NCI-H2227 (cell line): ENCODE data around the gene FMO5.
"Not testable (repeated sequence)": the region's sequence is repeated elsewhere in the genome, so short reads cannot be mapped to it uniquely, and the experiment has no call there.

Experiments used
- DNase-seq: peaks from one replicate; lab custom pipeline; 2025; ENCODE audit not compliant: unreplicated experiment; lab: John Stamatoyannopoulos, UW

FMO5 gene

DNA sequence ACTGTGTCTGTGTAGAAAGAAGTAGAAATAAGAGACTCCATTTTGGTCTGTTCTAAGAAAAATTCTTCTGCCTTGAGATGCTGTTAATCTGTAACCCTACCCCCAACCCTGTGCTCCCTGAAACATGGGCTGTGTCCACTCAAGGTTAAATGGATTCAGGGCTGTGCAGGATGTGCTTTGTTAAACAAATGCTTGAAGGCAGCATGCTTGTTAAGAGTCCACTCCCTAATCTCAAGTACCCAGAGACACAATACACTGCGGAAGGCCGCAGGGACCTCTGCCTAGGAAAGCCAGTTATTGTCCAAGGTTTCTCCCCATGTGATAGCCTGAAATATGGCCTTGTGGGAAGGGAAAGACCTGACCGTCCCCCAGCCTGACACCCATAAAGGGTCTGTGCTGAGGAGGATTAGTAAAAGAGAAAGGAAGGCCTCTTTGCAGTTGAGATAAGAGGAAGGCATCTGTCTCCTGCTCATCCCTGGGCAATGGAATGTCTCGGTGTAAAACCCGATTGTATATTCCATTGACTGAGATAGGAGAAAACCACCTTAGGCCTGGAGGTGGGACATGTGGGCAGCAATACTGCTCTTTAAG lies 15.1 kb upstream of the FMO5 start:
- DNase-seq, result not testable (repeated sequence)

DNA sequence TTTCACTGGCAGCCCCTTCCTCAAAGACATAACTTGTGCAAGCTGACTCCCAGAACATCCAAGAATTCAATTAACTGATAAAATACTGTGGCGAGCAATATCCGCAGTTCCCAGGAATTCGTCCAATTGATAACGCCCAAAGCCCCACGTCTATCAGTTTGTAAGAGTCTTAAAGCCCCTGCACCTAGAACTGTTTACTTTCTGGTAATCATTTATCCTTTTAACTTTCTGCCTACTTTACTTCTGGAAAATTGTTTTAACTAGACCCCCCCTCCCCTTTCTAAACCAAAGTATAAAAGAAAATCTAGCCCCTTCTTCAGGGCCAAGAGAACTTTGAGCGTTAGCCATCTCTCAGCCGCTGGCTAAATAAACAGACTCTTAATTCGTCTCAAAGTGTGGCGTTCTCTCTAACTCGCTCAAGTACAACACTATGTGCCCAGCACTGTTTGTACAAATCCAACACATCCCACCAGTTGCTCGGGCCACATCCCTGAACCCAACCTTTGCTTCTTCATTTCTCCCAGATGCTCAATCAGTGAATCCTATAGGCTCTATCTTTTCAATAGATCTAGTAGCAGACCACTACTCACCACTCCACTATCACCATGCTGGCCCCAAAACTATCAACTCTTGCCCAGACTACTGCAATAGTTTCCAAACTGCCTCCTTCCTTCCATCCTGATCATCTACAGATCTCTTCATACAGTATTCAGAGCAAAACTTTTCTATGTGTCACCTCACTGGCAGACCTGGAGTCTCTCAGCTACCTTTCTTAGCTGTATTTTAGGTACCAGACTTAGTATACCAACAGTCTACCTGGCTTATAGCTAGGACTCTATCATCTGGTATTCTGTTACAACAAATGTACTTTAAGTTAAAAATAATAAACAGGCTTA lies 14.0 kb upstream of the FMO5 start:
- no peak for DNase-seq

DNA sequence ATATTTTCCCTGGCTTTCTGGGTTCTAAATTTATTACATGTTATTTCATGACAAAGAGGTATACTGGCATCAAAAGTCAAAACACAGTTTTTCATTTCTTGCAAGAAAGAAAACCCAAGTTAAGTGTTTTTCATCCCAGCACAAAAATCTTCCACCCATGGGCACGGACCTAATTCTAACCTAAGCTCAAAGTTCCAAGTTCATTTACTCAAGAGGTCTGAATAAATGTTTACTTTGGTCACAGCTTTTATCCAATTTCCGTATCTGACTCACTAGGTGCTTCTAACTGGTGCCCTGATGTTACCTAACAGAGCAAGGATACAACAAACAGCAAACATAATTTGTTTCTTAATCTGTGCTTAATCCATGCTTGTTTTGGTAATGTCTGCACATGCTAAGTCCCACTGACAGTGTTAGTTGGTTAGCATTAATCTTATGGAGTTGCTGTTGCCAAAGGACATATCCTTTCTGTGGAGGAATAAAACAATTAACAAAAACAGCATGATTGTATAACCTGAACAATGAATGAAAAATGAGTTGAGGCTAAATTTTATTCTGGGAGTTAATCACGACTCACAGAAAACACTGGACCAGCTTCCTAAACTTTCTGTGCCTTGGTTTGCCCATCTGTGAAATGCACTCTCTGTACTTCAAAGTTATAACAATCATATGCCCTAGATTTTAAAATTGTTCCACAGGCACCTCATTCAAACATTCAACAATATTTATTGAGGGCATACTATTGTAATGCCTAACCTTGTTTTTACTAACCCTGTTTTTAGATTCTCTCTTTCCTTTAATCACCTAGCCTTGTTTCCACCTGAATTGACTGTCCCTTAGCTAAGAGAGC lies 13.1 kb upstream of the FMO5 start:
- DNase-seq, result no peak

DNA sequence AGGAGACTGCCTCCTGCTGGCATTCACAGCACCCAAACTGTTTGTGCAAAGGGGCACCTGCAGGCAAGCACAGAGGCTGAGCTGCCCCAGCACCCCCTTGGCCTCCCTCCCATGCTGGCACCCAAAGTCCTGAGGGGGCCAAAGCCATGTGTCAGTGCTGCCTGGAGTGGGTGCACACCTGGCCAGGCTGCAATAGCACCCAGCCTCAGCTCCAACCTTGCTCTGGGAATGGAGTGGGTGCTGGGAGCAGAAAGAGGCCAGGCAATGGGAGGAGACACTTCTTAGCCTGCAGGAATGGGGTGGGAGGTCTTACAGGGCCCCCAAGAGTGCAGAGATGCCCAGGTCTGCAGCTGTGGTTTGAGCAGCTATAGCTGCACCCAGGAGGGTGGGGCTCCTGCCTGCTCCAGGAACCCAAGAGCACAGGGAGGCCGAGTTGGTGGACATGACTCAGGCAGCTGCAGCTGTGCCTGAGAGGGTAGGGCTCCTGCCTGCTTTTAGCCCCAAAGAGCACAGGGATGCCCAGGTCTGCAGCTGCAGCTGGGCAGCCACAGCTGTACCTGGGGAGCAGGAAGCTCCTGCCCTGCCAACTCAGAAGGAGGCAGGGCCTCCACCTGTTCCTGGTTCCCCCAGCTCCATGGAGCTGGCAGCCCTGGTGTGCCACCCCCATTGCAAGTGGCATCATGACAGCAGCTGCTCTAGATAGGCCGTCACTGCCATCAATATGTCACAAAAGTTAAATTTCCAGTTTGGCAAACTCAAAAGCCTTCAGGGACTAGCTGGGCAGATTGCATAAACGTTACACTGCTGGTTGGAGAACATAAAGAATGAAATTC lies 12.0 kb upstream of the FMO5 start:
- no peak for DNase-seq

DNA sequence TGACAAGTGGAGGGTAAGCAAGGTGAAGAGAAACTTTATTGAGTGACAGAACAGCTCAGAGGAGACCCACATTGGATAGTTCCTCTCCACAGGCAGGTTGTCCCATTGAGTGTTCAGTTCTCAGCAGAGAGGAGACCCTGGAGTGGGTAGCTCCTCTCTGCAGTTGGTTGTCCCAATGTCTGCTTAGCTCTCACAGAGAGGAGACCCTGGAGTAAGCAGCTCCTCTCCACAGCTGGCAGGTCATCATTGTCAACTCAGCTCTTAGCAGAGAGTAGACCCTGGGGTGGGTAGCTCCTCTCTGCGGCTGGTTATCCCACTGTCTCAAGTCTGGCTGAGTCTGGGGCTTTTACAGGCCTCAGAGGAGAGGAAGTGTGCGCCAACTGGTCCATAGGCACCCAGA lies 11.3 kb upstream of the FMO5 start:
- no peak for DNase-seq

DNA sequence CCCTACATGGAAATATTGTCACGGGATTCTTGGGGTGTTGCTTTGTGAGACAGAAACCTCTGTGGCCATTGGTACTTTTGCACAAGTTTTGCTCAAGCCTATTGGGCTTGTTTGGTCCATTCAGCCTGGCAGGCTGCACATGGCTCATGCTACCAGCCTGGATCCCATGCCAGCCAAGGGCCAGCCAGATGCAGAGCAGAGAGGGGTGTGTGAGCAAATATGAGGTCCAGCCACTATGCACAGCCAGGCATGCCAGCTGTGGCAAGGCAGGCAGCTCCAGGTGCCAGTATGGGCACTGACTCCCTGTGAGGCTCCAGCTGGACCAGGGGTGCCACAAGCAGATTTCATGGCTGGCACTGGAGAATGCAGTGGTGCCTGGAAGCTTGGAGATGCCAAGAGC lies 10.7 kb upstream of the FMO5 start:
- DNase-seq, result no peak

DNA sequence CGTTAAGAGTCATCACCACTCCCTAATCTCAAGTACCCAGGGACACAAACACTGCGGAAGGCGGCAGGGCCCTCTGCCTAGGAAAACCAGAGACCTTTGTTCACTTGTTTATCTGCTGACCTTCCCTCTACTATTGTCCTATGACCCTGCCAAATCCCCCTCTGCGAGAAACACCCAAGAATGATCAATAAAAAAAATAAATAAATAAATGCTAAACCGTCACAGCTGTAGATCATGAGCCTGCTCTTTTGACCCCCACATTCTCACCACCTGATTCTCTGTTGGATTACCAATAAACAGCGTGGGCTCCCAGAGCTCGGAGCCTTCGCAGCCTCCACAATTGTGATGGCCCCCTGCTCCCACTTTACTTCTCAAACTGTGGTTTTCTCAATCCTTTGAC lies 8.8 kb upstream of the FMO5 start:
- DNase-seq, result not testable (repeated sequence)

DNA sequence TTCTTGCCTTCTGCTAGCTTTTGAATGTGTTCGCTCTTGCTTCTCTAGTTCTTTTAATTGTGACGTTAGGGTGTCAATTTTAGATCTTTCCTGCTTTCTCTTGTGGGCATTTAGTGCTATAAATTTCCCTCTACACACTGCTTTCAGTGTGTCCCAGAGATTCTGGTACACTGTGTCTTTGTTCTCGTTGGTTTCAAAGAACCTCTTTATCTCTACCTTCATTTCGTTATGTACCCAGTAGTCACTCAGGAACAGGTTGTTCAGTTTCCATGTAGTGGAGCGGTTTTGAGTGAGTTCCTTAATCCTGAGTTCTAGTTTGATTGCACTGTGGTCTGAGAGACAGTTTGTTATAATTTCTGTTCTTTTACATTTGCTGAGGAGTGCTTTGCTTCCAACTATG lies 5.9 kb upstream of the FMO5 start:
- not testable (repeated sequence) for DNase-seq

DNA sequence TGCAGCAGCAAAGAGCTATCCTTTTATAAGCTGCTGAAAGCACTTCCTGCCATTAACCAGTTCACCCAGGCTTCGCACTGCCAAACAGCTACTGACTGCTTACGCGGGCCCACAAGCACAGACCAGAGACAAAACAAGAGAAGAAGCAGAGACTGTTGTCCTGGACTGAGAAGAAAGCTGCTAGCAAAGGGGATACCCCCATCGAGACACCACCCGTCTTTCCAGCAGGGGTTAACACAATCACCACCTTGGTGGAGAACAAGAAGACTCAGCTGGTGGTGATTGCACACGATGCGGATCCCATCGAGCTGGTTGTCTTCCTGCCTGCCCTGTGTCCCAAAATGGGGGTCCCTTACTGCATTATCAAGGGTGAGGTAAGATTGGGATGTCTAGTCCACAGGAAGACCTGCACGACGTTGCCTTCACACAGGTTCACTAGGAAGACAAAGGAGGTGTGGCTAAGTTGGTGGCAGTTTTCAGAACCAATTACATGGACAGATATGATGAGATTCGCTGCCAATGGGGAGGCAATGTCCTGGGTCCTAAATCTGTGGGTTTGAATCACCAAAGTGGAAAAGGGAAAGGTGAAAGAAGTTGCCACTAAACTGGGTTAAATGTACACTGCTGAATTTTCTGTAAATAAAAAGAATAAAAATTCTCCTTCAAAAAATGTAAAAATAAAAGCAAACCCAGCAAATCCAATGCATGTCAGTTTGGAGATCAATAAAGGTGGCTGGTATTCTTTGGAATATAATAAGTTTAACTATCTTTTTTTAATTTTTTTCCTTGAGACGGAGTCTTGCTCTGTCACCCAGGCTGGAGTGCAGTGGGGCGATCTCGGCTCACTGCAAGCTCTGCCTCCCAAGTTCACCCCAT lies 1.2 kb downstream of the FMO5 start:
- no peak for DNase-seq

DNA sequence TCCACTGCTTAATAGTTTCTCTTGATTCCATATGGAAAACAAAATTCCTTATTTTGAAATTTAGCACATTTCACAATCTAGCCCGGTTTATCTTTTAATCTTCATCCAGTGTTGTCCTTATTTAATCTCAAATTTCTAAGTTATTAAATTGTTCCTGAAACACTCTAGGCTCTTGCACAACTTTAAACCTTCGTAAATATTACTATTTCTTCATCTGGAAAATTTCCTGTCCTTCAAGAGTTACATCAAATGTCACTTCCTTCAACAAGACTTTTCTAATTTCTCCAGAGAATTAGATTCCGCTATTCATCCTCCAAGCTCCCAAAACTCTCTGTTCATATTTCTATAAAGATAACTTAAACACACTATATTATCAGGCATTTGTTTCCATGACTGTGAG lies 6.5 kb downstream of the FMO5 start:
- no peak for DNase-seq

DNA sequence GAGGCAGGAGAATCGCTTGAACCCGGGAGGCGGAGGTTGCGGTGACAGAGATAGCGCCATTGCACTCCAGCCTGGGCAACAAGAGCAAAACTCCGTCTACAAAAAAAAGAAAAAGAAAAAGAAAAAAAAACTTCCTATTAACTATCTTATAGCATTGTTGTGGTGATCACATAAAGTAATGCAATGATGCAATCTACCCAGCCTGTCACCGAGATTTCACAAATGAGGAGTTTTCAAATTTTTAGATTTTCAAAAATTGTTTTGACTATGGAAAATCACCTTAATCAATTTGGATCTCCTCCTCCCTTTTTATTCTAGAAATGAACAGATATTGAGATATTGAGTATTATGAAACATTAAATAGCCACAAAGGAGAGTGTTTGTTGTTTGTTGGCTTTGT lies 8.0 kb downstream of the FMO5 start:
- DNase-seq, result no peak

DNA sequence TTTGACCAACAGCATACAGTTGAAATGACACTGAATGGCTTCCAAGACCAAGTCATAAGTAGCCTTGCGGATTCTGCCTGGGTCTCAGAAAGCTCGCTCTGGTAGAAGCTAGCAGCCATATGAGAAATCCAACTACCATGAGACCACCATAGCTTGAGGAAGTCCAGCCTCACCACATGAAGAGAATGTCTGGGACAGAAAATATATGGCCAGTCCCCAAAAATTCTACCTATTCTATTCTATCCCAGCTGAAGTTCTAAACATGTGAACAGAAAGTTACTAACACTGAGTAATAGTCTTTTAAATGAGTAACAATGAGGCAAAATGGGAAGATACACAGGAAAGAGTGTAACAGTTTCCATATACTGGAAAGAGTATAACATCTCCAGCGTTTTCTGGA lies 9.0 kb downstream of the FMO5 start:
- no peak for DNase-seq

DNA sequence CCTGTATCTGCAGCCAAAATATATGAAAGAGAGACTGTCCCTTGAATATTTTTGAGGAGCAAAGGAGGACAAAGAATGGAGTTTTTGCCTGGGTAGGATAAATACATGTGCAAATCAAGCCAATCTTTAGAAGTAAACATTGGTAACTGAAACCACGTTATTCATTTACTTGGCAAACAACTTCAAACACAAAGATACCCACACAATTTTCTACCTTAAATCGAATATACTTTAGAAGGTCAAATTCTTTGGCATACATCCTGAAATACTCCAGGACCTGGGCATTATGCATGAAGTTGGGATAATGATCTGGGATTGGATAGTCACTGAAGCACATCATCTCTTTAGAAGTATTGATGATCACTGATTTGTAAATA lies 9.6 kb downstream of the FMO5 start:
- no peak for DNase-seq

DNA sequence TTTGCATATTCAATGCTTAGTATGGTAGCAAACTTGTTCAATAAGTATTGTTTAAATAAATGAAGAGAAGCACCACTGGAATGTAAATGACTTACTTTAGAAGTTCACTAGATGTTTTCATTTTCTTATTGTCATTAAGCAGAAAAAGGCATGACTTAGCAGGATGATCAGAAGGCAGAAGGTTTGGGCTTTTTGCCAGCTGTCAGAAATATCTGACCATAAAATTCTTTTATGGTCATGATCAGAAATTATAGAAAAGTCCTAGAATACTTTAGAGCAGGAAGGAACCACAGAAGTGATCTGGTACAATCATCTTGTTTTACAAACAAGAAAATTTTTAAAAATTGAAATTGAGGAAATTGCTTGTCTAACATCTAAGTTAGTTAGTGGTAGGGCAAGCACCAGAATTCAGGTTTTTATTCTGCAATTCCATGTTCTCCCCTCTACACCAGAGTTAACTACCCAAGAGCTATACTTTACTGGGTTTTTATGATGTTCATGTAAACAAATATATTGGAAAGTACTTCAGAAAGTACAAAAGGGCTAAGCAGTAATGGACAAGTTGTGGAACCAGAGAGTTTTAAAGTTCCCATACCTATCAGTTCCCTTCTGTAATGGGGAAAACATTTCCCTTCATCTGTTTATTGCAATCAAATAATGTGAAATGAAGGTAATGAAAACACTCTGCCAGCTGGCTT lies 10.1 kb downstream of the FMO5 start:
- no peak for DNase-seq

DNA sequence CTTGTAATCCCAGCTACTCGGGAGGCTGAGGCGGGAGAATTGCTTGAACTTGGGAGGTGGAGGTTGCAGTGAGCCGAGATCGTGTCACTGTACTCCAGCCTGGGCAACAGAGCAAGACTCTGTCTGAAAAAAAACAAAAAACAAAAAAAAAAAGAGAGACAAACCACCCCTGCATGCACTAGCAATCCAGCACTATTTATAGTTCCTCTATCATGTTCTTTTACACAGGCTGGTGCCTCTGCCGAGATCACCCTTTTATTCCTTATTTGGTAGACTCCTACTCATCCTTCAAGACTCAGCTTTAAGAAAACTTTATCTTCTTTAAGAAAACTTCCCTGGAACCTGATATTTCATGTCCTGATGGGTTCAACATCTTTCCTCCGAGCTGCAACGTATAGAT lies 10.8 kb downstream of the FMO5 start:
- DNase-seq, result no peak

DNA sequence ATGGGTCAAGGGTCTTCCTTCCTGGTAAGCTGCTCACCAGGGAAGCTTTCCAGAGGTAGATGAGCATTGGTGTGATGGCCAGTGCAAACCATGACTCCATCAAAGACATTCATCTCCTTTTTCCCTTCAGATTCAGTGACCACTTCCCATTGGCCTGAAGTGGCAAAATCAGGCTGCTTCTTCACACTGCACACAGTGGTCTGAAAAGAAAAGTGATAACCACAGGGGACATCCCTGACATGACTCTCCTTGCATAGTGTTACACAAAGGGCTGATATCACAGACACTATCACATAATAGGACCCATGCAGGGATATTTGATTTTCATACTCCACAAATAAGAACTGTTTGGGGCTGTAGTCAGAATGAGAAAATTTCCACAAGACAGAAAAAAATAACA lies 11.9 kb downstream of the FMO5 start:
- no peak for DNase-seq

DNA sequence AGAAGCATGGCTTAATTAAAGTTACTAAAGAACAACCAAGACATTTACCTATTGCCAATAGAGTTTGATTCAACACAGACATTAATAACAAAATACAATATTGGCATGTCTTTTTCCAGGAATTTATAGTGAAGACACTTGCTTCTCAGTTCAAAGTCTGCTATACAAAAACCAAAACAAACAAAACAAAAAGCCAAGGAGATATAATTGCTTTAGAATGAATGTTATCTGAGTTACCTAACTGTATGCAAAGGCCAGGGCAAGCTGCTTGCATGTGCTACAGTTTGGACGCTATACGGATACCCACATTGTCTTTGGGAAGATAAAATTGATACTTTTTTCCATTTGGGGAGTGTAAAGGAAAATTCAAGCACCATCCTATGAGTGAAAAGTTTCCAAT lies 13.6 kb downstream of the FMO5 start:
- no peak for DNase-seq

DNA sequence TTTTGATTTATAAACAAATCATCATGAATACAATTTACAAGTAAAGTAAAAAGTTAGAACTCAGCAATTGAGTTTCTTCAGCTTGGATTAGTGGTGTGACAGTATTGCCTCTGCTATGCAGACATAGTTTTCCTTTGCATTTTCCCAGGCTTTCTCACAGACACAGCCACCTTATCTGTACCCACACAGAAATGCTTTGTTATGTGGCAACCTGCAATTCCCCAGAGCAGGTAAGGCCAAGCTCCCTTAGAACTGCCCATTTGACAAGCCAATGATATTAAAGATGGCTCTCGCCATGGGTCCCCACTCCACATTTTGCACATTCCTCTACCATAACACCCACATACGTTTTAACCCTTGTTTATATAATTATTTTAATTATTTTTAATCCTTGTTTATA lies 14.2 kb downstream of the FMO5 start:
- DNase-seq, result no peak
